RWPE1 (cell line): ENCODE data around the gene SELENON.

Source experiments
- CTCF ChIA-PET: fragments of 350-600 bp; sonication (Branson Sonifier 250); formaldehyde crosslinking; extraction: SDS; loops from one replicate; lab custom pipeline; 2021; lab: Yijun Ruan, JAX
- POLR2A ChIA-PET: fragments of 400-600 bp; formaldehyde crosslinking; extraction: SDS; loops from one replicate; lab custom pipeline; 2020; ENCODE audit warnings: antibody characterized with exemption; ENCODE audit not compliant: low non-redundant PET; lab: Yijun Ruan, JAX
- DNase-seq: peaks from one replicate; pipeline ENCODE4 v3.0.0; 2012; ENCODE audit warnings: low spot score
- H3K27ac ChIP-seq: fragments of 450-650 bp; 2 replicates; pipeline ENCODE4 v1.5.1; 2017
- TF ChIP-seq, protein P1 (sequence below): fragments of 450-650 bp; conservative IDR thresholded peaks from 2 replicates; pipeline ENCODE4 v1.5.1; 2017; ENCODE audit warnings: low read depth, mild to moderate bottlenecking

The SELENON gene

DNA sequence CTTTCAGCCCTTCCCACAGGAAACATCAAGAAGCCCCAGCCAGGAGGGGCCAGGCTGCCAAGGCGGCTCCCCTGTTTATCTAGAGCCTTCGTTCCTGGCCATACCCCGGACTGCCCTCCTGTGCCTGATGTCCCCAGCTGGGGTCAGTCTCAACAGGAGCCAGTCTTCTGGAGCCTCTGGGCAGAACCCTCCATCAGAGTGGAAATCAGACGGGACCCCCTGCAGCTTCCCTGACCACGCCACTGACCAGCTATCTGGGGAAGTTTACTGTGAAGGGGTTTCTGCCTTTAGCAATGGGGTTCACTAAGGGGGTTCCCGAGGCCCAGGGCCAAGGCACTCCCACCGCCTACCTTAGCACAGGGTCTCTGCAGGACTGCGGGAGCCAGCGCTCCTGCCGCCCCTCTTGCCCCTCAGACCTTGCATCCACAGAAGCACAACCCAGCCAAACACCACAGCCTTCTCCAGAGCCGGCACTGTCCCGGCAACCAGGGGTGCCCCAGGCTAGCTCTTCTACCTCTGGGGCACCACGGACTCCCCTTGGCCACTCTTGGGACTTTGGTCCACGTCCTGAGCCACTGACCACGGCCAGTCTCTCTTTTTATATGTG, 16.2 kb downstream of the SELENON start:
- DNase-seq: no peak
- TF ChIP-seq, protein P1, sequence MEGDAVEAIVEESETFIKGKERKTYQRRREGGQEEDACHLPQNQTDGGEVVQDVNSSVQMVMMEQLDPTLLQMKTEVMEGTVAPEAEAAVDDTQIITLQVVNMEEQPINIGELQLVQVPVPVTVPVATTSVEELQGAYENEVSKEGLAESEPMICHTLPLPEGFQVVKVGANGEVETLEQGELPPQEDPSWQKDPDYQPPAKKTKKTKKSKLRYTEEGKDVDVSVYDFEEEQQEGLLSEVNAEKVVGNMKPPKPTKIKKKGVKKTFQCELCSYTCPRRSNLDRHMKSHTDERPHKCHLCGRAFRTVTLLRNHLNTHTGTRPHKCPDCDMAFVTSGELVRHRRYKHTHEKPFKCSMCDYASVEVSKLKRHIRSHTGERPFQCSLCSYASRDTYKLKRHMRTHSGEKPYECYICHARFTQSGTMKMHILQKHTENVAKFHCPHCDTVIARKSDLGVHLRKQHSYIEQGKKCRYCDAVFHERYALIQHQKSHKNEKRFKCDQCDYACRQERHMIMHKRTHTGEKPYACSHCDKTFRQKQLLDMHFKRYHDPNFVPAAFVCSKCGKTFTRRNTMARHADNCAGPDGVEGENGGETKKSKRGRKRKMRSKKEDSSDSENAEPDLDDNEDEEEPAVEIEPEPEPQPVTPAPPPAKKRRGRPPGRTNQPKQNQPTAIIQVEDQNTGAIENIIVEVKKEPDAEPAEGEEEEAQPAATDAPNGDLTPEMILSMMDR: no peak
- ChIA-PET POLR2A (no interaction called here), CTCF (interaction anchor here (0.6 to 0.9 kb wide), 2 partner anchors 80 to 202 kb away, joined by 3 read pairs; no protein-coding TSS in a partner anchor)
- H3K27ac ChIP-seq: peak overlapping the region; percentile 39

DNA sequence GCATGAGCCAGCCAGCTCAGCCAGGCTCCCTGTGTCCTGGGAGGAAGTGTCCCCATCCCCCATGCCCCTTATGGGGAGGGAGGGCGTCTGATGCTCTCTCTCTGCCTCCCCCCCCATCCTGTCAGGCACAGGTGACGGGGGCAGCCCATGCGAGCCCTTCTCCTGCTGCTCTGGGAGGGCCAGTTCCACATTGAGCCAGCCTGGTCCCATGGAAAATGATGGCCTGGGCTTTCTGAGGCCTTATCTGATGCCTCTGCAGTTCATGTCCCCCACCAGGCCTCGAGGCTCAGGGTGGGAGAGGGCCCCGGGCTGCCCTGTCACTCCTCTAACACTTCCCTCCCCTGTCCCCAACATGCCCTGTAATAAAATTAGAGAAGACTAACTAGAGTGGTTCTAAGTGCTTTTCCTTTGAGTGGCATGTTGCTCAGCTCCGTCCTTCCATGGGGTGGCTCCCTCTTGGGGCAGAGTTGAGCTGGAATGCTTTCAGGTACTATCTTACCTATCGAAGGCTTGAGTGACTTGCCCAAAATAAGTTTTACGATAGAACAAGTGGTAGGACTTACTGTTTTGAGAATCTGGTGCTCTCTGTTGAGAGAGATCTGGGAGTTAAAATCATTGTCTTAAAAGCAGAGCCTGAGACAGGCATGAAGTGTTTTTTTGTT, 18.0 kb downstream of the SELENON start:
- TF ChIP-seq, protein P1: no peak
- DNase-seq: no peak
- ChIA-PET POLR2A (no interaction called here), CTCF (interaction anchor here (0.6 to 1.3 kb wide), 4 partner anchors 8 to 317 kb away, joined by 3 to 4 read pairs (median 4); no protein-coding TSS in a partner anchor)
- peak overlapping the region; percentile 47 for H3K27ac ChIP-seq

DNA sequence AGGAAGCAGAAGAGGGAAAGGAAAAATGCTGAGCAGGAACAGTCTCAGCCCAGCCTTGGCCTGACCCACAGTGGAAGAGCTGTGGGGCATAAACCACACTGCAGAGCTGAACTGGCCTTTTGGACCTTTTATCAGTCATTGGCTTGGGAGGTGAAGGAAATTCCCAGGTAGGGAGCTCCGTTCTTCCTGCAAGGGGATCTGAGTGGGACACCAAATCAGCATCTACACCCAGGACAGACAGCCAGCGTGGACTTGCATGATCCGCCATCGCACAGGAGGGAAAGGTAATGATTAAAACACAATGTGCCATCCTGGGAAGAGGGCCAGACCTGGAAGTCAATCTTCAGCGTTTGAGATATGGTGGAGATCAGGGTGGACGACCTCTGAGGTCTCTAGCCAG, 18.6 kb downstream of the SELENON start:
- ChIA-PET POLR2A (no interaction called here), CTCF (interaction anchor here (0.6 to 1.3 kb wide), 3 partner anchors 9 to 317 kb away, joined by 3 to 4 read pairs (median 4); no protein-coding TSS in a partner anchor)
- TF ChIP-seq, protein P1: no peak
- H3K27ac ChIP-seq: peak overlapping the region; percentile 92
- DNase-seq: no peak

DNA sequence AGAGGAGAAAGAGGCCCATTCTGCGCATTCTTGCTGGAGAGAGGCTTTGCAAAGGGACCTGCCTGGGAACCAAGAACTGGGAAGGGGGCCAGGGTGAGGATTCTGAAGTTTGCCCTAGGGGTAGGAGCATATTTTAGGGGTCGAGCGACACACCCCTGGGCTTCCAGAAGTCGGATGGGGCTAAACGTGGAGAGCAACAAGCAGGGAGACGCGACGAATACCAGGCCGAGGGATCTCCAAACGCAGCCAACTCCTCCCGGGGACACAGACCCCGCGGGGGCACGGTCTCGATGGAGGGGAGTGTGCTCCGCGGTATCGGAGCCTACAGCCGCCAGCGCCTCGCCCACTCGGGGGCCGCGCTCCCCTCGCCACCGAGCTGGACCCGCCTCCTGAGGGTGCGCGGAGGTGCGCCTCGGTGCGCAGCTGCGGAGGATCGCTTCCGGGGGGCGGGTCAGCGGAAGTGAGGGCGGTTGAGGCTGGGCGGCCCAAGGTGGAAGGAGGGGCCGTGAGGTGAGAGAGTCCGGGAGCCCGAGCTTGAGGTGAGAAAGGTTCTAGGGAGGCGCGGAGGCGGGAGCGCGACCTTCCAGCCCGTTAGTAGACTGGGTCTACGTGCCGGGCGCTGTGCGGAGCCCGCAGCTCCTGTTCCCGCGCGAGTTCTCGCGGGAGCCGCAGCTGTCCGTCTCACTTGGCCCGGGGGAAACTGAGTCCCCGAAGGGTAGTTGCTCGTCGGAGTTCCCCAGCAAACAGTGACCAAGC, 19.7 kb downstream of the SELENON start, which contains the start of gene MTFR1L:
MTFR1L (plus strand) TSS at position 464 of the 756 bp plus-strand sequence. CDS start 3,151 bp downstream, outside the sequence.
- TF ChIP-seq, protein P1: no peak
- peak within 1 kb of the TSS; percentile 92 for H3K27ac ChIP-seq
- POLR2A ChIA-PET: interaction anchor here (0.7 to 1.0 kb wide), 3 partner anchors 10 to 281 kb away, joined by 3 to 10 read pairs (median 4); no protein-coding TSS in a partner anchor
- peak; percentile 92 for DNase-seq
- CTCF ChIA-PET: interaction anchor here (0.6 kb wide), 2 partner anchors 51 to 315 kb away, joined by 3 read pairs; no protein-coding TSS in a partner anchor

DNA sequence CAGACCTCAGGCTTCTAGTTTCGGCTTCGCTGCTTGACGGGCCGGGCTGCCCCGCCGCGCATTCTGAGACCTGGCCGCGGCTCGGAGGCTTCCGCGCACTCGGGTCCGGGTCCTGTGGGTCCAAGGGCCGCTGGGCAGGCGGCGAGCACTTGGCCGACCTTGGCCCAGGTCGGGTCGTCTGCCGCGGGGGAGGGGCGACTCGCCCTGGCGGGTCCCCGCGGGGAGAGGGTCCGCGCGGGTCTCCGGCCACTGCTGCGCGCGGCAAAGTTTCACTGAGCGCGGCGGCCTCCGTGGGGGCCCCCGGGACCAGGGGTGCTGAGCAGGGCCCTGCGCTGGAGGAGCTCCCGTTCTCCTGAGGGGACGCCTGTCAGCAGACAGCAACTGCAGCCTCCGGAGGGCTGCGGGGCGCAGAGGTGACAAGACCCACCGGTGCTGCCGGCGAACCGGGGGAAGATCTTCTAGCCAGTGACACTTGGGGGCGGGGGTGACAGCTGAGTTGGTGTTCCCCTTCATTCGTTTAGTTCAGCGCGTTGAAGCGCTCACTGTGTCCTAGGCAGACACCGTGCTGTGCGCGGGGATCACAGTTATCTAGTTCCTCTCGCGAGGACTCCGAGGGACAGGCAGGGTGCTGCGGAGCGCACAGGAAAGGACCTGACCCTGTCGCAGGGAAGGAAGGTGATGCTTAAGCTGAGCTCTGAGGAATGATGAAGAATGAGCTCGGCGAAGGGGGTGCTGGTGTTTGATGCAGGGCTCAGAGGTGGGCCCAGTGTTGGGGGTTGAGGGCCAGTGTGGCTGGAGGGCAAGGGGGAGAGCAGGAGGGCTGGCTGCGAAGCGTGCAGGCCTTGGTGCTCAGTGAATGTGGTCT, 20.5 kb downstream of the SELENON start:
- POLR2A ChIA-PET: interaction anchor here (0.7 to 1.0 kb wide), 2 partner anchors 10 to 11 kb away, joined by 3 to 4 read pairs; no protein-coding TSS in a partner anchor
- CTCF ChIA-PET: interaction anchor here (0.6 kb wide), 3 partner anchors 50 to 316 kb away, joined by 3 read pairs; no protein-coding TSS in a partner anchor
- H3K27ac ChIP-seq: peak overlapping the region; percentile 92
- TF ChIP-seq, protein P1: no peak
- peak; percentile 76 for DNase-seq
